IPS-20b (cell line): Measurements from ENCODE around the gene RPS6KA1.
"Not testable (repeated sequence)": the region's sequence is repeated elsewhere in the genome, so short reads cannot be mapped to it uniquely, and the experiment has no call there.

Experiments
- H3K27ac ChIP-seq: one replicate; pipeline ENCODE4 v1.5.1; 2013; ENCODE audit warnings: low read length
- H3K27me3 ChIP-seq: 2 replicates; pipeline ENCODE4 v1.6.1; 2013; ENCODE audit warnings: mild to moderate bottlenecking, low read length, inconsistent platforms; ENCODE audit not compliant: insufficient read depth
- H3K36me3 ChIP-seq: 2 replicates; pipeline ENCODE4 v1.6.1; 2013; ENCODE audit warnings: low read depth, mild to moderate bottlenecking, inconsistent platforms, low read length, moderate library complexity; ENCODE audit not compliant: insufficient read depth
- H3K4me1 ChIP-seq: 2 replicates; pipeline ENCODE4 v1.6.1; 2013; ENCODE audit warnings: mild to moderate bottlenecking, control low read depth, inconsistent platforms, low read length, moderate library complexity; ENCODE audit not compliant: insufficient read depth
- H3K4me3 ChIP-seq: 2 replicates; pipeline ENCODE4 v1.5.1; 2013; ENCODE audit warnings: mild to moderate bottlenecking, low read length, inconsistent platforms
- H3K9ac ChIP-seq: 2 replicates; pipeline ENCODE4 v1.6.1; 2013; ENCODE audit warnings: low read depth, mild to moderate bottlenecking, inconsistent platforms, low read length, moderate library complexity
- H3K9me3 ChIP-seq: 2 replicates; pipeline ENCODE4 v1.6.1; 2013; ENCODE audit warnings: mild to moderate bottlenecking, low read depth, low read length, inconsistent platforms; ENCODE audit not compliant: insufficient read depth

Gene RPS6KA1

DNA sequence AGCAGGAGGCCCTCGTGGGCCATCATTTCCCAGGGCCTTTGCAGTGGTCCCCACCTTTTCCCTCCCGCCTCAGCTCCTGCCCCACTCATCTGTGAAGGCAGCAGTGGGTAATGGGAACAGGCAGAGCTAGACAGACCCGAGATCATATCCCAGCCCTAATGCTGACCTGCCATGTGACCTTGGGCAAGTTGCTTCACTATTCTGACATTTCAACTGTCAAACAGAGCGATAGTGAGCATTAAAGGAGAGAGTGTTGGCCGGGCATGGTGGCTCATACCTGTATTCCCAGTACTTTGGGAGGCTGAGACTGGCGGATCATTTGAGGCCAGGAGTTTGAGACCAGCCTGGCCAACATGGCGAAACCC, 51.7 kb downstream of the RPS6KA1 start:
- H3K4me1 ChIP-seq = no peaks in the 10 kb centered on the region
- no peak overlapping the region for H3K27ac ChIP-seq
- no peaks in the 10 kb centered on the region for H3K27me3 ChIP-seq
- no peak overlapping the region for H3K4me3 ChIP-seq
- H3K36me3 ChIP-seq = no peaks in the 10 kb centered on the region
- H3K9ac ChIP-seq = no peak overlapping the region
- H3K9me3 ChIP-seq = no peaks in the 10 kb centered on the region

GRCh38 chr1:26582053-26582835, 52.7 kb downstream of the RPS6KA1 start:
- Histone ChIP-seq H3K9me3 (no peaks in the 10 kb centered on the region), H3K27ac (no peak overlapping the region), H3K36me3 (no peaks in the 10 kb centered on the region), H3K9ac (no peak overlapping the region), H3K27me3 (no peaks in the 10 kb centered on the region), H3K4me1 (no peaks in the 10 kb centered on the region), H3K4me3 (no peak overlapping the region)

DNA sequence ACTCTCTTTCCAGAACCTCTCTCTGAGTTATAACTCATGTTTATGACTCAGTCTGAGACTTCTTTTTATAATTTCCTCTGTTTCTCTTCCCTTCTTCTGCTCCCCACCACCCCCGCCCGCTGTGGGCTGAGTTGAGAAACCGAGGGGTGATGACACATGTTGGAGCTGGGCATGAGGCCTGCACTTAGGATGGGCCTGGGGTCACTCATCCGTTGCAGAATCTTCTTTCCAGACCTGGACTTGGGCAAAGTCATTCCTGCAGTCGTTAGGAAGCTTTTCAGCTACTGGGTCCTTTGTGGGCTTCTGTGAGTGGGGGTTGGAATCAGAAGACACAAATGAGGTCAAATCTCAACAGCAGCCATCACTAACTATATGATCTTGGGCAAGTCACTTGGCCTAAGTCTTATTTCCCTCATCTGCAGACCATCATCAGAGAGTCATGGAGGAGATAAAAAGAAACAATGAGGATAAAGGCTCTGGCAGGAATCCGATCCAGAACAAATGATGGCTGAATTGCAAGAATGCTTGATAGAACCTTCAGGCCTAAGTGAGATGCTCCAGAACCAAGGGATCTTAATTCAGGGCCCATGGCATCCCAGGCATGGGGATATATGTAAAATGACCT, 53.4 kb downstream of the RPS6KA1 start:
- H3K9ac ChIP-seq = no peak overlapping the region
- no peak overlapping the region for H3K27ac ChIP-seq
- no peaks in the 10 kb centered on the region for H3K4me1 ChIP-seq
- no peaks in the 10 kb centered on the region for H3K9me3 ChIP-seq
- no peaks in the 10 kb centered on the region for H3K27me3 ChIP-seq
- no peaks in the 10 kb centered on the region for H3K36me3 ChIP-seq
- no peak overlapping the region for H3K4me3 ChIP-seq

GRCh38 chr1:26583646-26584485, 54.3 kb downstream of the RPS6KA1 start:
- no peak overlapping the region for H3K4me3 ChIP-seq
- H3K36me3 ChIP-seq = no peaks in the 10 kb centered on the region
- no peak overlapping the region for H3K27ac ChIP-seq
- H3K4me1 ChIP-seq = no peaks in the 10 kb centered on the region
- no peaks in the 10 kb centered on the region for H3K27me3 ChIP-seq
- peaks cover 5% of the 10 kb centered on the region; the same call in 1 of the 2 replicates for H3K9me3 ChIP-seq
- H3K9ac ChIP-seq = no peak overlapping the region

DNA sequence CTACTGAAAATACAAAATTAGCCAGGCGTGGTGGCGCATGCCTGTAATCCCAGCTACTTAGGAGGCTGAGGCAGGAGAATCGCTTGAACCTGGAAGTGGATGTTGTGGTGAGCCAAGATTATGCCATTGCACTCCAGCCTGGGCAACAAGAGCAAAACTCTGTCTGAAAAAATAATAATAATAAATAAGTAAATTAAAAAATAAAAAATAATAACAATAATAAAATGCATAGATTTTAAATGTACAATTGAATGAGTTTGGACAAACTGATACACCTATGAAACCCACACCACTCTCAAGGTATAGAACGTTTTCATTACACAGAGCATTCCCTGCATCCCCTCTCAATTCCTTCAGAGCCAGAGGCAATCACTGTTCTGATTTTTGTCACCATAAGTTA, 55.0 kb downstream of the RPS6KA1 start:
- not testable (repeated sequence) for H3K9ac ChIP-seq, H3K36me3 ChIP-seq

DNA sequence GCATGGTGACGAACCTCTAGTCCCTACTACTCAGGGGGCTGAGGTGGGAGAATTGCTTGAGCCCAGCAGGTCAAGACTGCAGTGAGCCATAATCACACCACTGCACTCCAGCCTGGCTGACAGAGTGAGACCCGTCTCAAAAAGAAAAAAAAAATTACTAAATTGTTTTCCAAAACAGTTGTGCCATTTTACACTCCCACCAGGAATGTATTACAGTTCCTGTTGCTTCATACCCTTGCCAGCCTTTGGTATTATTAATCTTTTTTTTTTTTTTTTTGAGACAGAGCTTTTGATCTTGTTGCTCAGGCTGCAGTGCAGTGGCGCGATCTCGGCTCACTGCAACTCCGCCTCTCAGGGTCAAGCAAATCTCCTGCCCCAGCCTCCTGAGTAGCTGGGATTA, 55.9 kb downstream of the RPS6KA1 start:
- H3K36me3 ChIP-seq = no peaks in the 10 kb centered on the region
- H3K4me3 ChIP-seq = no peak overlapping the region
- H3K4me1 ChIP-seq = no peaks in the 10 kb centered on the region
- H3K27ac ChIP-seq = no peak overlapping the region
- no peak overlapping the region for H3K9ac ChIP-seq
- peaks cover 9% of the 10 kb centered on the region; the same call in 1 of the 2 replicates for H3K9me3 ChIP-seq
- H3K27me3 ChIP-seq = no peaks in the 10 kb centered on the region

More for the DNA sequence above, 55.0 kb downstream of the RPS6KA1 start:
- H3K27me3 ChIP-seq, H3K9me3 ChIP-seq, H3K27ac ChIP-seq, H3K4me1 ChIP-seq, H3K4me3 ChIP-seq: not testable (repeated sequence)

GRCh38 chr1:26593385-26593784, 63.8 kb downstream of the RPS6KA1 start:
- no peaks in the 10 kb centered on the region for H3K27me3 ChIP-seq
- H3K9me3 ChIP-seq = peaks cover 8% of the 10 kb centered on the region; the same call in 1 of the 2 replicates
- H3K27ac ChIP-seq = no peak overlapping the region
- H3K9ac ChIP-seq = no peak overlapping the region
- H3K4me3 ChIP-seq = no peak overlapping the region
- no peaks in the 10 kb centered on the region for H3K36me3 ChIP-seq
- no peaks in the 10 kb centered on the region for H3K4me1 ChIP-seq

GRCh38 chr1:26594593-26594992, 65.0 kb downstream of the RPS6KA1 start:
- H3K9ac ChIP-seq, H3K36me3 ChIP-seq, H3K9me3 ChIP-seq, H3K27ac ChIP-seq, H3K4me1 ChIP-seq, H3K4me3 ChIP-seq, H3K27me3 ChIP-seq: not testable (repeated sequence)

- H3K4me3 ChIP-seq = no peak overlapping the region
- H3K9ac ChIP-seq = no peak overlapping the region
- no peaks in the 10 kb centered on the region for H3K9me3 ChIP-seq
- no peak overlapping the region for H3K27ac ChIP-seq
- H3K4me1 ChIP-seq = no peaks in the 10 kb centered on the region
- no peaks in the 10 kb centered on the region for H3K27me3 ChIP-seq
- H3K36me3 ChIP-seq = no peaks in the 10 kb centered on the region
Observed at GRCh38 chr1:26597629-26598039, 68.1 kb downstream of the RPS6KA1 start.

DNA sequence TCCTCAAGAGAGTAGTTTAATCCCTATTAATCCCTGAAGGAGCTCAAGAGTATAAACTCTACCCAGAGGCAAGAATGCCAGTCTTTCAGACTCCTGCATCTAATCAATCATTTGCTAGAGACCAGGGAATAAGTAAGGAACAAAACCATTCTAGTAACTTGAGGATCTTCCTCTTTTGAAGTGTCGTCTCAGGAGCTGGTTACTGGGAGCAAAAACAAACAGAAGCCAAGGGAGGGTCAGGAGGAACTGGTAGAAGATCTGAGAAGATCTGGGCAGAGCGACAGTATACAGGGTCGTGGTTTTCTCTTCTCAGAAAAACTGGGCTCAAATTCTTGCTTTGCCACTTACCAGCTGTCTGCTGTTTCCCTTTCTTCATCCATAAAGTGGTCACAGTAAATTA, 69.3 kb downstream of the RPS6KA1 start:
- Histone ChIP-seq H3K36me3 (no peaks in the 10 kb centered on the region), H3K4me3 (no peak overlapping the region), H3K4me1 (no peaks in the 10 kb centered on the region), H3K9ac (no peak overlapping the region), H3K27ac (no peak overlapping the region), H3K27me3 (no peaks in the 10 kb centered on the region), H3K9me3 (no peaks in the 10 kb centered on the region)

DNA sequence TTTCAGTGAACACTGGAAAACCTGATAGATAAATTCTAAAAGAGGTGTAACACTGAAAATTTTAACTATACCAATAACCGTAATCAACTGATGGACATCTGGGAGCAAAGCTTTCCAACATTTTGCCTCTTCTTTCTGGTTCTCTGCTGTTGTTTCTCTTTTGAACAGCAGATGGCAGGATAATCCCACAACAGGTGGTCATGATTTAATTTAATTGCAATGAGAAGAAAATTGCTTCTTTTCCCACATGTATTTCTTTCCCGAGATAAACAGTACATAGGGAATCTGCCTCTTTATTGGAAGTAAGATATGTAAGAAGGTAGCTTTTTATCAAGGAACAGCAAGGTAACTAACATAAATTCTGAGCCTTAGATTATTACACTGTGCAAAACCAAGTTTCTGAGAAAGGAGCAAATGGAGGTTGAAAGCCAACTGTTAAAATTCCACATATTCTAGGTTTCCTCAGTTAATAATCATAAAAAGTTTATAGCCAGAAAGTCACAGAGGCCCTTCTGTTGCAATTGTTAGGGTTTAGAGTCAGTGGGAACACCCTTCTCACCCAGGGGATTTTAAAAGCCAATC, 72.9 kb downstream of the RPS6KA1 start:
- Histone ChIP-seq H3K27me3 (no peaks in the 10 kb centered on the region), H3K9ac (no peak overlapping the region), H3K4me3 (no peak overlapping the region), H3K4me1 (no peaks in the 10 kb centered on the region), H3K9me3 (no peaks in the 10 kb centered on the region), H3K36me3 (no peaks in the 10 kb centered on the region), H3K27ac (no peak overlapping the region)
